A673 (cell line): ENCODE measurements around the gene NOVA1. TPM values are rescaled to one million over a fixed set of nuclear protein-coding genes. Genes with fewer than 3 reads are reported as not detected.

Source experiments
- BruUV-seq: library from RNA; stranded (reverse); fragments of 400-500 nt; replicated peaks from 2 replicates; lab custom pipeline; 2021; lab: Mats Ljungman, UMichigan
- CTCF ChIA-PET: fragments of 300-600 bp; sonication (Branson Sonifier 250); formaldehyde crosslinking; loops from one replicate; lab custom pipeline; 2022; ENCODE audit warnings: antibody characterized with exemption; lab: Charles Lee
- POLR2A ChIA-PET: fragments of 300-600 bp; sonication (Branson Sonifier 250); formaldehyde crosslinking; loops from one replicate; lab custom pipeline; 2022; ENCODE audit warnings: antibody characterized with exemption; ENCODE audit not compliant: low non-redundant PET; lab: Charles Lee
- DNase-seq: peaks from one replicate; pipeline ENCODE4 v3.0.0-alpha.2; 2015; ENCODE audit warnings: low spot score
- H3K27ac ChIP-seq: fragments of 200-600 bp; sonication (generic); 2 replicates; pipeline ENCODE4 v1.5.1; 2016; ENCODE audit warnings: mixed run types, low read depth, mild to moderate bottlenecking, mixed read lengths, antibody characterized with exemption, low read length; ENCODE audit not compliant: poor library complexity, severe bottlenecking
- H3K27me3 ChIP-seq: fragments of 200-600 bp; sonication (generic); replicated peaks from 2 replicates; pipeline ENCODE4 v1.6.1; 2017; ENCODE audit warnings: mixed run types, low read depth, mild to moderate bottlenecking, mixed read lengths, antibody characterized with exemption, low read length; ENCODE audit not compliant: insufficient read depth, poor library complexity
- H3K36me3 ChIP-seq: fragments of 200-600 bp; sonication (generic); 2 replicates; pipeline ENCODE4 v1.6.1; 2016; ENCODE audit warnings: mixed run types, mild to moderate bottlenecking, mixed read lengths, antibody characterized with exemption, low read length; ENCODE audit not compliant: insufficient read depth, poor library complexity, severe bottlenecking
- H3K4me1 ChIP-seq: fragments of 200-600 bp; sonication (generic); 2 replicates; pipeline ENCODE4 v1.6.1; 2017; ENCODE audit warnings: mixed run types, mild to moderate bottlenecking, mixed read lengths, antibody characterized with exemption, low read length; ENCODE audit not compliant: insufficient read depth, poor library complexity, severe bottlenecking
- H3K4me3 ChIP-seq: fragments of 200-600 bp; sonication (generic); 2 replicates; pipeline ENCODE4 v1.5.1; 2016; ENCODE audit warnings: low read depth, mixed run types, mild to moderate bottlenecking, mixed read lengths, low read length; ENCODE audit not compliant: poor library complexity, severe bottlenecking
- H3K9me3 ChIP-seq: fragments of 200-600 bp; sonication (generic); 2 replicates; pipeline ENCODE4 v1.6.1; 2016; ENCODE audit warnings: mixed run types, low read depth, mild to moderate bottlenecking, mixed read lengths, antibody characterized with exemption, low read length; ENCODE audit not compliant: poor library complexity, severe bottlenecking
- CTCF ChIP-seq: fragments of 300-800, 200-600 bp; sonication (generic); conservative IDR thresholded peaks from 2 replicates; pipeline ENCODE4 v1.5.1; 2017; ENCODE audit warnings: low read depth, mild to moderate bottlenecking, antibody characterized with exemption, low read length, moderate library complexity, mixed read lengths
- EZH2 ChIP-seq: fragments of 200-600 bp; sonication (generic); IDR thresholded peaks from 2 replicates; pipeline ENCODE4 v1.6.1; 2017; ENCODE audit warnings: borderline replicate concordance, low read depth, mild to moderate bottlenecking, mixed read lengths, antibody characterized with exemption, low read length; ENCODE audit not compliant: poor library complexity, severe bottlenecking
- intact Hi-C: fragments of 100-400 bp; cut with micrococcal nuclease; formaldehyde crosslinking; loops from one replicate; pipeline ENCODE4 v1.10.0; 2022; ENCODE audit not compliant: unreplicated experiment
- total RNA-seq: library from RNA; stranded (reverse); gene quantifications from 2 replicates; pipeline ENCODE4 v1.2.3, GENCODE V29; 2021

NOVA1 gene
- total RNA-seq, 1 experiment from 2014 or later: 13.4 TPM

GRCh38 chr14:26526137-26526536 is 71.7 kb downstream of the NOVA1 start:
- POLR2A ChIA-PET: no interaction called here
- Histone ChIP-seq H3K4me1 (no peaks in the 10 kb centered on the region), H3K36me3 (no peaks in the 10 kb centered on the region), H3K27me3 (no peaks in the 10 kb centered on the region), H3K9me3 (no peaks in the 10 kb centered on the region), H3K27ac (no peak overlapping the region), H3K4me3 (no peak overlapping the region)
- DNase-seq: no peak
- TF ChIP-seq CTCF: no peak
- no peak for TF ChIP-seq EZH2
- BruUV-seq: no TSS peak
- intact Hi-C loops: no loop called here
- CTCF ChIA-PET: no interaction called here

GRCh38 chr14:26525085-26525484 is 72.7 kb downstream of the NOVA1 start:
- BruUV-seq: no TSS peak
- no peaks in the 10 kb centered on the region for H3K36me3 ChIP-seq

GRCh38 chr14:26522967-26523366 is 74.9 kb downstream of the NOVA1 start:
- Histone ChIP-seq H3K27ac (no peak overlapping the region), H3K9me3 (no peaks in the 10 kb centered on the region), H3K36me3 (no peaks in the 10 kb centered on the region), H3K4me1 (no peaks in the 10 kb centered on the region), H3K4me3 (no peak overlapping the region), H3K27me3 (no peaks in the 10 kb centered on the region)
- no peak for DNase-seq
- CTCF ChIA-PET: no interaction called here
- POLR2A ChIA-PET: interaction anchor here (0.7 kb wide), 1 partner anchor 133 kb away, joined by 3 read pairs; no protein-coding TSS in a partner anchor
- BruUV-seq: no TSS peak
- intact Hi-C loops: no loop called here
- TF ChIP-seq CTCF (no peak), EZH2 (no peak)

More at GRCh38 chr14:26525085-26525484, 72.7 kb downstream of the NOVA1 start:
- Histone ChIP-seq H3K27me3 (no peaks in the 10 kb centered on the region), H3K4me3 (no peak overlapping the region), H3K27ac (no peak overlapping the region), H3K4me1 (no peaks in the 10 kb centered on the region), H3K9me3 (no peaks in the 10 kb centered on the region)
- no peak for TF ChIP-seq CTCF
- TF ChIP-seq EZH2: no peak
- ChIA-PET CTCF (no interaction called here), POLR2A (no interaction called here)
- intact Hi-C loops: no loop called here
- no peak for DNase-seq
